ENCODE data around the gene FAM124A.

FAM124A gene

DNA sequence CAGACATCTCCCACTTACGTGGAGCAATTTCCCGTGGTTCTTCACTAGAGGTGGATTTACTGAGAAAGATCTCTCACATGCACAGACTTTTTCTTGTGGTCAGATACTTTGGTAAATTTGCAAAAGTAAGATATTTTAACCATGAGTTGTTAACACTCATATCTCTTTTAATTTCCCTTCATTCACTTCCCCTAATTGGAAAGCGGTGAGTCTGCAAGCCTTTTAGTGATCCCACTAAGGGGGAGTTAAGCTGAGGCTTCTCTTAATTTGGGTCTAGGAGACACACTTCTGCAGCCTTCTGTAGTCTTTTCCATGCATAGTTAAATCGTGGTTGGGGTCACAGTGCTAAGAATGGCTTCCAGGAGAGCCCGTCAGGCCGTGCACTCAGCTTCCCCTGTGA is 86.6 kb downstream of the FAM124A start:
- DNase-seq (ENCODE audit: low read depth): no peak

DNA sequence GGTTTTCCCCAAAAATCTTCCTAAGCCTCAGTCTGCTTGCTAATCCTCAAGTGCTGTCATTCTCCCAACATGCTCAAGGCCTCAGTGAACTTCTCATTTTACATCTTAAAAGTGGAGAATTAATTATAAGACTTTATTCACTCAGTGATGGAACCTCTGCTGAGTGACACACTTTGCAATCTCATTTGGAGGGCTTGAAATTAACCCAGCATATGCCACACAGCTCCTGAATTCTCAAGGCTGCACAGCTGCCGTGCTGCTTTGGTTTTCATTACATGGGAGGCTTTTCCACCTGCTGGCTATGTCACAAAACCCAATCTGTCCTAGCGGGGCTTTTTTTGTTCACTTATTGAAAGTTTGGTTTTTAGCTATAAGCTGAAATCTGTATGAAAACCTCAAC is 89.0 kb downstream of the FAM124A start:
- DNase-seq (ENCODE audit: low read depth): no peak

DNA sequence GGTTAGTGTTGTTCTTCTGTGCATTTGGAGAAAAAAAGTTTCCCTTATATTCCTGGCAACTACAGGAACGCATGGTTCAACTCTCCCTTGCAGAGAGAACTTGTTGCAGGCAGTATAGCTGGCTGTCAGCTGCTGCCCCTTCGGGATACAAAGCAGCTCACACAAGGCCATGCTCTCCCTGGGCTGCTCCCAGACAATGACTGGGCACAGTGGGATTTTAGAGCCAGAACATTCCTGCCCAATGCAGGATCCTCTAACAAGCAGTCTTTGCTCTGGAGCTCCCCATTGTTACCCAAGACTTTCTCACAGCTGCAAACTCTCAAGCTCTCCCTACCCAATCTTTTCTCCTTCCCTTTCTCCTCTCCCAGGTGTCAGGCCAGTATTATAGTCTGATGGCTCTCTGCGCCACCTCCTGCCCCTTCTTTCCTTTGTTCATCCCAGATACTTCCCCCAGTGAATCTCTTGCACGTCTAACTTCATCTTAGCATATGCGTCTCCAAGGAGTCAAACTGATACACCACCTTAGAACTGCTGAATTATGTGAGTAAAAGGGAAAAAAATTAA is 89.8 kb downstream of the FAM124A start:
- no peak for DNase-seq (ENCODE audit: low read depth)

DNA sequence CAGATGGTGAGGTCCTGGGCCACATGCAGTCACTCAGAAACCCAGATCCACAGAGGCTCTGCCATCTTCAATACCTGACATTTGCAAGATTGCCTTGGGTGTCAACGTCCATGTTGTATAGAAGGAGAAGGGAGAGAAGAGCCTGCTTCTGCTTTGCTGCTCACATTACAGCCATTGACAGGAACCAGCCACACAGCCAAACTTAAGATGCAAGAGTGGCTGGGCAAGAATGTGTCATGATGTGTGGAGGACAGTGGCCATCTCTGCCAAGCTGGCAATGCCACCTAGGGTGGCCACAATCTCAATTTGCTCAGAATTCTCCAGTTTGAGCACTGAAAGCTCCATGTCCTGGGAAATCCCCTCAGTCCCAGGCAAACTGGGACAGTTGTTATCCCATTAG is 91.4 kb downstream of the FAM124A start:
- DNase-seq (ENCODE audit: low read depth): no peak

DNA sequence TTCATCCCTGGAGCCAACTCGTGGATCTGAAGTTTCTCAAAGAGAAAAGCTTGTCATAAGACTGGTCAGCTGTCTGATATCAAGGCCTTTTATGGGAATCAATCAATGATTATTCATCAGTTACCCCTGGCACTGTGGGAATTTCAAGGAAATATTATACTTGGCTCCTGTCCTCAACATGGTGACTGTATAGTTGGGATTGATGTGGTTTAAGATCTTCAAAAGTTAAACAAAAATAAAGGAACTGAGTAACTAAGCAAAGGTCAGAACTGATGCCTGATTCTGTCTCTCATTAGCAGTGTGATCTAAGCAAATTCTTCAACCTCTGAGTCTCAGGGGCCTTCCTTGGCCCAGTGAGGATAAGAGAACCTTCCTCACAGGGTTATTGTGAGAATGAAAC is 95.1 kb downstream of the FAM124A start:
- no peak for DNase-seq (ENCODE audit: low read depth)

DNA sequence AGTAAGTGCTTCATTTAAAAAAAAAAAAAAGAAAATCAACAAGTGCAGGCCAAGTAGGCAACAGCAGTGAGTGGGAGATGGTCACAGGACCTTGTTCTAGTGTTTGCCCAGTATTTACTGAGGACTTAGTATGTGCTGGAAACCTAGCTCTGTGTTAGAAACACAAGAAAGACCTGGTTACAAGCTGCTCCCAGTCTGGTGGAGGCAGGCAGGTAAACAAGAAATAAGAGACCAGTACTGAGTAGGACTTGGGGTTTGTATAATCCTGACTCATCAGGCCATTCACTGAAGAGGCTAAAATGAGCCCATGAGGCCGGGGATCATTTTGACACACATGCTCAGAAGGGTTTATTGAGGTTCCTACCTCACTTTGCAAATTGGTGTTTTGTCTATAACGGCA is 95.8 kb downstream of the FAM124A start:
- no peak for DNase-seq (ENCODE audit: low read depth)

DNA sequence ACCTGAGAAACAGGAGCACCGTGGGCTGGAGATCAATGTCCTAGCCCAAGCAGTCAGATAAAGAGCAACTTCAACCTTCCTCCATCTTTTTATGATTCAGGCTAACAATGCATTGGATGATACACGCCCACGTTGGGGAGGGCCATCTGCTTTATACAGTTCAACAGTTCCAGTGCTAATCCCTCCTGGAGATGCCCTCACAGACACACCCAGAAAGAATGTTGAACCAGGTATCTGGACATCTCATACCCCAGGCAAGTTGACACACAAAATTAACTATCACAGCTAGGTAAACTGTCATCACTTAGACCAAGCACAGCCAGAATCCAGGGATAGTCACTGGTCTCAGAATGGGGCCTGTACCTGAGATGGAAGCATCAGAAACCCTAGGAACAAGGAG is 96.7 kb downstream of the FAM124A start:
- DNase-seq (ENCODE audit: low read depth): no peak

DNA sequence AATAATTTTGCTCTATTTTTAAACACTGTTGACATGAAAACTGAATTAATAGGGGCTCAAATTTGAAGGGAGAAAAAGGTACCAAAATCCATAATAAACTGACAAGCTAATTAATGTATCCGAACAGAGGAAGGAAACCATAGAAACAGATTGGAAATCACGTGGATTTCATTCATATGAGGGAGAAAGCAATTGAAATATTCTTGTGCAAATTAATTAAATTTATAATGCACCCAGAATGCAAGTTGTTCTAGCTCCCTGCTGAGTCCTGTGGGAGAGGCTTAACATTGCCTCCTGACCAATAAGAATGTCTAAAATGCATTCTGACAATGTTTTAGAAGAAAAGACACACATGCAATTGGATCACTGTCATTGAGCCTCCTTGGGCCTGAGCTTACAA is 99.6 kb downstream of the FAM124A start:
- no peak for DNase-seq (ENCODE audit: low read depth)

DNA sequence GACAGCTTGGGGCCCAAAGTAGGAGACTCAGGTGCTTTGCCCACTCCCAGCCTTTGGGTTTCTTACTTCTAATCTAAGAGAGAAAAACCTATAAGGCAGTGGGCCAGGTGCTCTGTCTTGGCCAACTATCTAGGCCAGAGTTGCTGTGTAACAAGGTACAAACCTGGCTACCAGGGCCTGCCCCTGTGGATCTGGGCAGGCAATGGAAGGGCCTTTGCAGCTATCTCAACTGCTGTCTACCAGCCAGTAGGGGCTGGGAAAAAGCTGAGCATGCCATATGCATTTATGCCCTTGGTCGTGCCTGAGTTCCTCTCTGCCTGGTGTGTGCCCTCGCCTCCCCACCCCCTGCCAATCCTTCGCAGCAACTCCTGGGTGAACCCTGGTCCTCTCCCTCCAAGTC is 100.6 kb downstream of the FAM124A start:
- DNase-seq (ENCODE audit: low read depth): no peak

DNA sequence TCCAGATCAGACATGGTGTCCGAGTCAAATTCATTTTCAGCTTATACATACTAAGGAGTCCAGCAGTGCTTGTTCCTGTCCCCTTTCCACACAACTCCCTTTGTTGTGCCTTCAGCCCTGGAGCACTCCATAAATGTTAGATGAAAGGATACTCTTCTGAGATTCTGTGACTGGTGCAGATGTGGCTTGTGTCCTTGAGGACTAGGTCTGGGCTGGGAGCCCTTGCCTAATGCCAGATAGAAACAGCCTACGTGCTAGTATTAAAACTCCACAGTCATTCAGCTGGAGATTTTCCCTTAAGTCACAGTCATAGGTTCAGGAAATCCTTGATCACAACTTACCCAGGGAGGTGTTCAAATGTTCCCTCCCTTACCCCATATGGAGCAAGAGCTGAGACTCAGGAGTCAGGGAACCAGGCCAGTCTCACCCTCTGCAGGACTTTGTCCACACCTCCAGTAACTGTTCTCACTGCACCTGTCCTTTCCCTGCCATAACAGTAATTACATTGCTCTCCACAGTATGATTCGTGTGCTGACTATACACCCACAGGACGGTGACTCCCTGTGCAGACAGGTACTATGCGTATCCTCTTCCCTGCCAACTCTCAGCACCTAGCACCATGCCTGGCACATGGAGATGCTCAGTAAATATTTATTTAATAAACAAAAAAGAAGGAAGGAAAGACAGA is 101.8 kb downstream of the FAM124A start:
- DNase-seq (ENCODE audit: low read depth): no peak

DNA sequence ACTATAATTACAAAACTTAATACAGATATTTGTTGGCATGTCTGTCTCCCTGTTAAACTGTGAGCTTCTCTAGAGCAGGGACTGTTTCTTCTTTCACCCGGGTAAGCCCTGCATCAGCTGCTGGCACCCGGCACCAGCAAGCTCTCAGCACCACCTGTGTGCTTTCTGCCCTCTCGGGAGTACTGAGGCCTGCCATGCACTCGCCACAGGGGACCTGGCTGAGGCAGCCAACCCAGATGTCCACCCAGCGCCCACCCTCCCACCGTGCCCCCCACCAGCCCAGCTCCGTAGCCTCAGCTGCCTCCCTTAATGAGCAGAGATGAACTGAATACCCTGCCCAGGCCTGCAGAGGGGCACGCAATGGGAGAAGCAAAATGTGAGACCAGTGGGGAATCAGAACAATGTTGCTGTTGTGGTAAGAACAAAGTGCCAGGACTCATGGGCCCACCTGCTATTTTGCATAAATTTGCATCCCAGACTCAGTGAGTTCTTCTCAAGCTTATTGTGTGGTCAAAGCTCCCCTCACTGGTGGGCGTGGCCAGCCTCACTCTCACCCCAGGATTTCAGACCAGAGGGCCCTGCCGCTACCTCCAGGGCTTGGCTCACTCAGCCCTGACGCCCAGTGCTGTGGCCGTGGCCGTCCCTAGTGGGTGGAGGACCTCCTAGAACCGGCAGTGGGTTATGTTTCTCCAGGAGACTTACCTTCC is 102.7 kb downstream of the FAM124A start:
- DNase-seq (ENCODE audit: low read depth): no peak

DNA sequence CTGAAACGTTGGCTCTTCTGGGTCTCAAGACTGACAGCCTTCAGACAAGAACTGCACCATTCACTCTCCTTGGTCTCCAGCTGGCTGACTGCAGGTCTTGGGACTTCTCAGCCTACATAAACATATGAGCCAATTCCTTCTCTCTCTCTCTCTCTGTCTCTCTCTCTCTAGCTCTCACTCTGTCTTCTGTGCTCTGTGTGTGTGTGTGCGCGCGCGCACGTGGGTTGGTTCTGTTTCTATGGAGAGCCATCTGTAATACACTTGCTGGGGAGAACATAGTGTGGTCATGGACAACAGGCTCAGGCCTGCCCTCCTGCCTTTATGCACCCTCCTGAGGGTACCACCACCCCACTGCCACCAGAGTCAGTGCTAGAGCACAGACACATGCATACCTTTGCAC is 103.6 kb downstream of the FAM124A start:
- no peak for DNase-seq (ENCODE audit: low read depth)

DNA sequence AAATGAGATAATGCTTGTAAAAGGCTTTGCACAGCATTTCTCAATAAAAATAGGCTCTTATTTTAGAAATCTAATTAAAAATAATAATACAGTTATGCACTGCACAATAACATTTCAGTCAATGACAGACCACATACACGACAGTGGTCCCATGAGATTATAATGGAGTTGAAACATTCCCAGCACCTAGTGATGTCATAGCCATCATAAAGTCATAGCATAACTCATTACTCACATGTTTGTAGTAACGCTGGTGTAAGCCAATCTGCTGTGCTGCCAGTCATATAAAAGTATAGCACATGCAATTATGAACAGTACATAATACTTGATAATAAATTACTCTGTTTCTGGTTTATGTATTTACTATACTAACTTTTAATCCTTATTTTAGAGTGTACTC is 104.6 kb downstream of the FAM124A start:
- DNase-seq (ENCODE audit: low read depth): no peak

DNA sequence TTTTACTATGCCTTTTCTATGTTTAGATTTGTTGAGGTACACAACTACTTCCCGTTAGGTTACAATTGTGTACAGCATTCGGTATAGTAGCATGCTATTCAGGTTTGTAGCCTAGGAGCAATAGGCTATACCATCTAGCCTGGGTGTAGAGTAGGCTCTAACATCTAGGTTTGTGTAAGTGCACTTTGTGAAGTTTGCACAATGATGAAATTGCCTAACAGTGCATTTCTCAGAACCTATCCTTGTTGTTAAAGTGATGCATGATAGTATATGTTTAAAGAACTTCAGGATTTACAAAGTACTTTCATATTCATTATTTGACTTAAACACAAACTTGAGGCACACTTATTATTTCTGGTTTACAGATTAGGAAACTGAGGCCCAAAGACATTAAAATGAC is 105.8 kb downstream of the FAM124A start:
- no peak for DNase-seq (ENCODE audit: low read depth)

DNA sequence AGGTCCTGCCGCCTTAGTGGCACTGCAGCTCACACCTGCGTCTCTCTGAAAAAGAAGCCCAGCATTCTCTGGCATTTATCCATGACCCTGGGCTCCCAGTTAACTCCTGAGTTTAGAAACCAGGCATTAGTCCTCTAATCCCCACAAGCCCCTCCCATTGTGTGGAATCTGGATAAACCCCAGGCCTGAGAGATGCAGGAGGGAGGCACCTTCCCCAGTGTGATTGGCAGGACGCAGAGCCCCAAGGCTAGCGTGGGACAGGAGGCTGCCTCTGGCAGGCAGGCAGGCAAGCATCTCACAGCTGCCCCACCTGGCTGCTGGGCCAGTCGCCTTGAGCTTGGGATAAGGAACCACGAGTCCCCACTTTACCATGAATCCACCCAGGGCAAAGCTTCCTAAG is 106.3 kb downstream of the FAM124A start:
- DNase-seq (ENCODE audit: low read depth): no peak

DNA sequence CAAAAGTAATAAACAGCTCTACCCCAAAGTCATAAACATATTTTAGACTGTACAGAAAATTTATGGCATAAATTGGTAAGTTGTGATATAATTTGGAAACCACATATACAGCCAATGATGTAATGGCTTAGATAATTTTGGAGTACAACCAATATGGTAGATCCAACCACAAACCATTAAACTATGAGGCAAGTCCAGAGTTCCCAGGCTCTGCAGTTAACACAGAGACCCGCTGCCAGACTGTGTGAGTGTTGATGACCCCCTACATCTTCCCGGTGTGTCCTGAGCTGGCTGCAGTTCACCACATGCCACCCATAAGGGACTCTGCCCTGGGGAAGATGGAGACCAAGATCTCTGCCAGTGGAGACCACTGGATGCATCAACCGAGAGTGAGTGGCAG is 107.4 kb downstream of the FAM124A start:
- no peak for DNase-seq (ENCODE audit: low read depth)

DNA sequence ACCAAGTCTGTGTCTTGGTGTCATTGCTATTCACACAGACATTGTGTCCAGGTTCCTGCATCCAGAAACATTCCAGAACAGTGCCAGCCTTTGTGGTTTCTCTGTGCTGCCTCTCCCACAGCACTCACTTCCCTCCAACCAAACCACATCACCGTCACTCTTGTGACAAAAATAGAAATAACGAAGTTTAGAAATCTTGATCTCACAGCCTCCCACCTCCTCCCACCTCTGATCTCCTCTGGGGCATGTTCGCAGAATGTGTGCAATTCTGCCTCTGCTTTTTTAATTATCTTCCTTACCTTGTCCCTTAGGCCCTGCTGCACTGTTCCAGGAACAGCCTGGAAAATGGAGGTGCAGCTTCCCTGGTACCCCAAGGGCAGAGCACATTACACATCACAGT is 108.6 kb downstream of the FAM124A start:
- DNase-seq (ENCODE audit: low read depth): no peak

DNA sequence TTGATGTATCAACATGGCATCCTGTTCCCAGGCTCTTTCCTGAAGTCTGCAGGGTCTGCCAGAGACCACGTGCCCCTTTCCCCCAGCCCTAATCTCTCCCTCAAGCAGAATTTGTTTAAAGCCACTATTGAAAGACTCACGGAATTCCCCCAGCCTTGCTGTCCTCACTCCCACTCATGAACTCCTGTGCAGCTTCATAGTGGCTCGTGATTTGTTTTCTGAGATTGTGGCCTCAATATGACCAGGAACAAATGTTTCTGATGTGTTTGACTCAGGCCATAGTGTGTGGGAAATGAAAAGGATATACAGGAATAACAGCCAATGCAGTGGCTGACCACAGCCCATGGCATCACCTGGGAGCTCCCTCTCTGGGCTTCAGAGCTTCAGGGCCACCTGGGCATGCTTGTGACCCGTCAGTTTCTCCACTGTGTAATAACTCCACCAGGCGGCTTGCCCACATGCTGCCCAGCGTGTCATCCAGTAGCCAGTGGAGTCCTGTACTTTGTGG is 109.2 kb downstream of the FAM124A start:
- DNase-seq (ENCODE audit: low read depth): no peak

DNA sequence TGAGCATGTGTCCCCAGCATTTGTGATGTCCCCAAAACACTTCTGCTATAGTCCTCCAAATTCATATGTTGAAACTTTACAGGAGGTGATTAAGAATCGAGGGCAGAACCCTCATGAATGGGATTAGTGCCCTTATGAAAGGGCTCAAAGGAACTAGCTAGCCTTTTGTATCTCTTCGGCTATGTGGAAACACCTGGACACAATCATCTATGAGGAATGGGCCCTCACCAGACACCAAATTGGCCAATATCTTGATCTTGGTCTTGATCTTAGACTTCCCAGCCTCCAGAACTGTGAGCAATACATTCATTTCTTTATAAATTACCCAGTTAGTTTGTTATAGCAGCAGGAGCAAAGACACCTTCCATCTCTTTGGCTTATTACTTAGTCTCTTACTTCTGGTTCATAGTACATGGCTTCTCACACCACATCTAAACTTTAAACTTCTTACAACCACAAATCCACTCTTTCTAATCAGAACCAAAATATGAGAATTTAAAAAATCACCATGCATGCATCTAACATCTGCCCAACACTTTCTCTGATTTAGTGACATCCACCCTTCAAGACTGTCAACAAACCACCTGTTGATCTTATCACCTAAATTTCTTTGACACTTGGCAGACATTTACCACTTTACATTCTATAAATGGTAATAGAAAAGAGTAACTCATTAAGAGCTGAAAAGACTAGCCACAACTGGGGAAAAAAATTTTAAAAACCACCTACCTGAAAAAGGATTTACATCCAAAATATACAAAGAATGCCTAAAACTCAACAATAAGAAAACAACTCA is 110.6 kb downstream of the FAM124A start:
- DNase-seq (ENCODE audit: low read depth): no peak

DNA sequence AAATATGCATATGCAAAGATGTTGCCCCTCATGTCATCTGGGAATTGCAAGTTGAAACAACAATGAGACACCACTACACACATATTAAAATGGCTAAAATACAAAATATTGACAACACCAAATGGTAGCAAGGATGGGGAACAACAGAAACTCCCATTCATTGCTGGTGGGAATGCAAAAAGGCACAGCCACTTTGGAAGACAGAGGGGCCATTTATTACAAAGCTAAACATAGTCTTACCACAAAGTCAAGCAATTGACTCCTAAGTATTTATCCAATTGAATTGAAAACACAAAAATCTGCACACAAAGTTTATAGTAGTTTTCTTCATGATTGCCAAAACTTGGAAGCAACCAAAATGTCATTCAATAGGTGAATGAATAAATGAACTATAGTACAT is 111.2 kb downstream of the FAM124A start:
- DNase-seq (ENCODE audit: low read depth): no peak

DNA sequence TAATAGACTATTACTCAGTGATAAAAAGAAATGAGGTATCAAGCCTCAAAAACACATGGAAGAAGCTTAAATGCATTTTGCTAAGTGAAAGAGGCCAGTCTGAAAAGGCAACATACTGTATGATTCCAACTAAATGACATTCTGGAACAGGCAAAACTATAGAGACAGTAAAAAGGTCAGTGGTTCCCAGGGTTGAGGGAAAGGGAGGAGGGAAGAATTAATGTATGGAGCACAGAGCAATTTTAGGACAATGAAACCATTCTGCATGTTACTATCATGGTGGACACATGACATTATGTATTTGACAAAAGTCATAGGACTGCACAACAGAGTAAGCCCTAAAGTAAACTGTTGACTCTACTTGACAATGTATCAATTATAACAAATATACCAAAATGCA is 111.6 kb downstream of the FAM124A start:
- no peak for DNase-seq (ENCODE audit: low read depth)
